ENCODE measurements around the gene MYT1.
"Not testable (repeated sequence)": the region's sequence is repeated elsewhere in the genome, so short reads cannot be mapped to it uniquely, and the experiment has no call there.

DNA sequence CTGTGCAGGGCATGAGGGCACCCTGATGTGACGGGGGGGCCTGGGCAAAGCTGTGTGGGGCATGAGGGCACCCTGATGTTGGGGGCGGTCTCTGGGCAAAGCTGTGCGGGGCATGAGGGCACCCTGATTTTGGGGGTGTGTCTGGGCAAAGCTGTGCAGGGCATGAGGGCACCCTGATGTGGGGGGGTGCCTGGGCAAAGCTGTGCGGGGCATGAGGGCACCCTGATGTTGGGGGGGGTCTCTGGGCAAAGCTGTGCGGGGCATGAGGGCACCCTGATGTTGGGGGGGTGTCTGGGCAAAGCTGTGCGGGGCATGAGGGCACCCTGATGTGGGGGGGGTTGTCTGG is 46.8 kb upstream of the MYT1 start:
- TF ChIP-seq, protein P1, sequence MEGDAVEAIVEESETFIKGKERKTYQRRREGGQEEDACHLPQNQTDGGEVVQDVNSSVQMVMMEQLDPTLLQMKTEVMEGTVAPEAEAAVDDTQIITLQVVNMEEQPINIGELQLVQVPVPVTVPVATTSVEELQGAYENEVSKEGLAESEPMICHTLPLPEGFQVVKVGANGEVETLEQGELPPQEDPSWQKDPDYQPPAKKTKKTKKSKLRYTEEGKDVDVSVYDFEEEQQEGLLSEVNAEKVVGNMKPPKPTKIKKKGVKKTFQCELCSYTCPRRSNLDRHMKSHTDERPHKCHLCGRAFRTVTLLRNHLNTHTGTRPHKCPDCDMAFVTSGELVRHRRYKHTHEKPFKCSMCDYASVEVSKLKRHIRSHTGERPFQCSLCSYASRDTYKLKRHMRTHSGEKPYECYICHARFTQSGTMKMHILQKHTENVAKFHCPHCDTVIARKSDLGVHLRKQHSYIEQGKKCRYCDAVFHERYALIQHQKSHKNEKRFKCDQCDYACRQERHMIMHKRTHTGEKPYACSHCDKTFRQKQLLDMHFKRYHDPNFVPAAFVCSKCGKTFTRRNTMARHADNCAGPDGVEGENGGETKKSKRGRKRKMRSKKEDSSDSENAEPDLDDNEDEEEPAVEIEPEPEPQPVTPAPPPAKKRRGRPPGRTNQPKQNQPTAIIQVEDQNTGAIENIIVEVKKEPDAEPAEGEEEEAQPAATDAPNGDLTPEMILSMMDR (IDR thresholded peaks at IDR 0.05) = not testable (repeated sequence)
- TF ChIP-seq POLR2A, POLR2AphosphoS5 (IDR thresholded peaks at IDR 0.05): not testable (repeated sequence)
